Measurements from ENCODE around the gene PLAC9. TPM values are rescaled to one million over a fixed set of nuclear protein-coding genes. Genes with fewer than 3 reads are reported as not detected.

PLAC9 gene
- total RNA-seq, 3 donors from 2014 or later: not detected

DNA sequence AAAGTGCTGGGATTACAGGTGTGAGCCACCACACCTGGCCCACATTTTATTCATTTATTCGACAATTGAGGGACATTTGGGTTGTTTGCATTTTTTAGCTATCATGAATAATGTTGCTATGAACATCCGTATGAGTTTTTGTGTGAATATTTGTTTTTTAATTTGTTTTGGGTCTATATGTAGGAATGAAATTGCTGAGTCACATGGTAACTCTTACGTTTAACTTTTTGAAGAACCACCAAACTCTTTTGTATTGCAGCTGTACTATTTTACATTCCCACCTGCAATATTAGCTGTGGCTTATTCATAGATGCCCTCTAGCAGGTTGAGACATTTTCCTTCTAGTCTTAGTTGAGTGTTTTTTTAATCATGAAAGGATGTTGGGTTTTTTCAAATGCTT is 14.4 kb downstream of the PLAC9 start:
- Mint-ChIP-seq H3K36me3 (ENCODE audit: insufficient read depth) (peaks cover 18% of the 10 kb centered on the region), H3K9me3 (no peaks in the 10 kb centered on the region), H3K27me3 (ENCODE audit: low read depth) (no peaks in the 10 kb centered on the region), H3K4me3 (no peak overlapping the region), H3K4me1 (ENCODE audit: low read depth) (peaks cover 19% of the 10 kb centered on the region)
- no peak for DNase-seq
- ATAC-seq: no peak

DNA sequence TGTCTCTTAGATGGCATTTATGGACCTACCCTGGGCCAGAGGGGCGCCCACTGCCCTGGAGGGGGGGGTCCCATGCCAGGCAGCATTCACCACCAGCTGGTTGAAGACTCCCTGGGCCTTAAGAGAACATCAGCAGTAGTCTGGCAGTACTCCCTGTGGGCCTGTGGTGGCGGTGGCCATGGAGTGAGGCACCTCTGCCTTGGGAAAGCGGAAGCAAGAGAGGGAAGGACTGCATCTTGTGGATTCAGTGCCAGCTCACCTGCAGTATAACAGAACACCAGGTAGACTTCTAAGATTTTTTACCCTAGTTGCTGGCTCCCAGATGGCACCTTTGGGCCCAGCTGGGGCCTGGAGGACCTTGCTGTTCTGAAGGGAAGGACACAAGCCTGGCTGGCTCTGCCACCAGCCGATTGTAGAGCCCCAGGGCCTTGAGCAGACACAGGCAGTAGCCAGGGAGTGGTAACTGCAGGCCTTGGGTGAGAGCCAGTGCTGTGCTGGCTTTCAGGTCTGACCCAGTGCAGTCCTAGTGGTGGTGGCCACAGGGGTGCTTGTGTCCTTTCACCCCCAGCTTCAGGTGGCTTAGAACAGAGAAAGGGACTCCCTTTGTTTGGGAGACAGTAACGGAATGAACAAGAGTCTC is 15.8 kb downstream of the PLAC9 start:
- peaks cover 19% of the 10 kb centered on the region for H3K4me1 Mint-ChIP-seq (ENCODE audit: low read depth)
- H3K4me3 Mint-ChIP-seq: no peak overlapping the region
- H3K27me3 Mint-ChIP-seq (ENCODE audit: low read depth): no peaks in the 10 kb centered on the region
- no peak for DNase-seq
- peaks cover 30% of the 10 kb centered on the region for H3K36me3 Mint-ChIP-seq (ENCODE audit: insufficient read depth)
- H3K9me3 Mint-ChIP-seq: no peaks in the 10 kb centered on the region
- ATAC-seq: no peak

DNA sequence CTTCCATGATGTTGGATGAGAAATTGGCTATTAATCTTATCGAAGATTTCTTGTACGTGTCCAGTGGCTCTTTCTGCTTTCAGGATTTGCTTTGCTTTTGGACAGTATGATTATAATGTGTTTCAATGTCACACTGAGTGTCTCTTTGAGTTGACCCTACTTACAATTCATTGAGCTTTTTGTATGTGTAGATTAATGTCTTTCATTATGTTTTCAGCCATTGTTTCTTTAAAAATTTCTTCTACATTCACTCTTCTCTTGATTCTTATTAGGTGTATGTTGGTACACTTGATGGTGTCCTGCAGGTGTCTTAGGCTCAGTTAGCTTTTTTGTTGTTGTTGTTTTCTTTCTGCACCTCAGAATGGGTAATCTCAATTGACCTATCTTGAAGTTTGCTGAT is 16.6 kb downstream of the PLAC9 start:
- no peak for ATAC-seq
- Mint-ChIP-seq H3K9me3 (no peaks in the 10 kb centered on the region), H3K27me3 (ENCODE audit: low read depth) (no peaks in the 10 kb centered on the region), H3K4me1 (ENCODE audit: low read depth) (peaks cover 14% of the 10 kb centered on the region), H3K4me3 (no peak overlapping the region), H3K36me3 (ENCODE audit: insufficient read depth) (peaks cover 34% of the 10 kb centered on the region)
- no peak for DNase-seq

DNA sequence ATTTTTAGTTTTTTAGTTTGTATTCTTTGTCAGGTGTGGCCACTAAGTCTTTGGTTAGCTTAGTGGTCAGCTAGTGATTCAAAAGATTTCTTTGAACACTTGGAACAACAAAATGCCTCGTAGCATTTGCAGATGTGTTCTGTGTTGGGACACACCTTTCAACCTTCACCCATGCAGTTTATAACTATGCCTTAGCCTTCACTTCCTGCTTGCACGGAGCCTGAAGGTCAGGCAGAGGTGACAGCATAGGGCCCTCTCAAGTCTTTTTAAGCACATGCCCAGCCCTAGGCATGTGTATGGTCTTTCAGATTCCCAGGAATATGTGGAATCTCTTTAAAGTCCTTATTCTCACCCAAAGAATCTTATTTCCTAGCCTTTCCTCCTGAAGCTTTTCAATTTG is 17.6 kb downstream of the PLAC9 start:
- ATAC-seq: no peak
- no peak overlapping the region for H3K4me3 Mint-ChIP-seq
- H3K36me3 Mint-ChIP-seq (ENCODE audit: insufficient read depth): peaks cover 41% of the 10 kb centered on the region
- H3K27me3 Mint-ChIP-seq (ENCODE audit: low read depth): no peaks in the 10 kb centered on the region
- H3K9me3 Mint-ChIP-seq: no peaks in the 10 kb centered on the region
- no peak for DNase-seq
- H3K4me1 Mint-ChIP-seq (ENCODE audit: low read depth): peaks cover 6% of the 10 kb centered on the region

DNA sequence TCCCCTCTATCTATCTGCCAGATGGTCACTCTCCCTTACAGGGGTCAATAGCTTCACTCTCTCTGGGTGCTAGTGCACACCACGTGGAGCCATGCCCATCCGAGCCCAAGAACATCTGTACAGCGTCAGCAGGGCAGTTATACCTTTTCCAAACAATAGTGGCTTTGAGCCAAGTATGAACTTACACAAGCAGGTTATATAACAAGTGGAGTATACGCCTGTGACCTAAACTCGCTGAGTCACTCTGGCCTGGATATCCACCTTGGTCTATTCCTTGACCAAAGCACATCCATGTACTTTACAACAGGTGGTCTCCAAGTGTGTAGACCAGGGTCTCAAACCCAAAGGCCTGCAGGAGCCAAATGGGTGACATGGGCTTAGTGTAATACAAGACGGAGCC is 20.3 kb downstream of the PLAC9 start:
- no peak for ATAC-seq
- H3K27me3 Mint-ChIP-seq (ENCODE audit: low read depth): no peaks in the 10 kb centered on the region
- H3K4me1 Mint-ChIP-seq (ENCODE audit: low read depth): no peaks in the 10 kb centered on the region
- DNase-seq: no peak
- no peaks in the 10 kb centered on the region for H3K9me3 Mint-ChIP-seq
- H3K36me3 Mint-ChIP-seq (ENCODE audit: insufficient read depth): peaks cover 64% of the 10 kb centered on the region
- H3K4me3 Mint-ChIP-seq: no peak overlapping the region

DNA sequence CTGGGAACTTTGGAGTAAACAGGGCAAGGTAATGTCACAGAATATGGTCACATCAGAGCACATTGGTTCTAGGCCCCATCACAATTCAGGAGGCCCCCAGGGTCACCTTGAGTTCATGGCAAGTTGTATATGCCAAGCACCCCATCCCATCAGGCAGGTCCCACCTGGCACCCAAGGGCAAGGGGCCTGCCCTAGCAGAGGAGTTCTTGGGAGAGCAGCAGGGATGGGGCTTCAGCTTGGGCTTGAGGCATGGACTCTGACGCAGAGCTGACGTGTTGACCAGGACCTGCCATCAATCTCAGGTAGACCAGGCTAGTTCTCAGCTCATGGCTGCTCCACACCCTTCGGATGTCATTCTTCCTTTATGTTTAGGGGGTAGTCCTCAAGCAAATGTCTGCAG is 20.9 kb downstream of the PLAC9 start:
- Mint-ChIP-seq H3K4me3 (no peak overlapping the region), H3K4me1 (ENCODE audit: low read depth) (no peaks in the 10 kb centered on the region), H3K27me3 (ENCODE audit: low read depth) (no peaks in the 10 kb centered on the region), H3K36me3 (ENCODE audit: insufficient read depth) (peaks cover 69% of the 10 kb centered on the region), H3K9me3 (no peaks in the 10 kb centered on the region)
- ATAC-seq (no peak), DNase-seq (no peak)

DNA sequence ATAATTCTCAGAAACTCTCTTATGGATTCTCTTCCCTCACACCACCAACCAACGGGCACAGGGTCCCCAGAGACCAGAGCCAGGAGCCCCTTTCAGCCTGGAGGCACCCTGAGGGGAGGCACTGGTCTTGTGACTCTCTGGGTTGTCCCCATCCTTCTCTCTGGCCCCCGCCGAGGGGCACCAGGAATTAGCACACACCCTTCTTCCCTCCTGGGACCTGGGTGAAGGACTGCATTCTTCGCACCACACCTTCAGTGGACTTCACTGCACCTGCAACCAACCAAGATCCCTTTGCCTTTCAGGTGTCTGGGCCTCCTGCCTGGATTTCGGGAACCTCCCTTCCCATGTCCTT is 22.1 kb downstream of the PLAC9 start:
- Mint-ChIP-seq H3K4me3 (no peak overlapping the region), H3K4me1 (ENCODE audit: low read depth) (no peaks in the 10 kb centered on the region), H3K27me3 (ENCODE audit: low read depth) (no peaks in the 10 kb centered on the region), H3K9me3 (no peaks in the 10 kb centered on the region), H3K36me3 (ENCODE audit: insufficient read depth) (peaks cover 71% of the 10 kb centered on the region)
- no peak for DNase-seq
- no peak for ATAC-seq

DNA sequence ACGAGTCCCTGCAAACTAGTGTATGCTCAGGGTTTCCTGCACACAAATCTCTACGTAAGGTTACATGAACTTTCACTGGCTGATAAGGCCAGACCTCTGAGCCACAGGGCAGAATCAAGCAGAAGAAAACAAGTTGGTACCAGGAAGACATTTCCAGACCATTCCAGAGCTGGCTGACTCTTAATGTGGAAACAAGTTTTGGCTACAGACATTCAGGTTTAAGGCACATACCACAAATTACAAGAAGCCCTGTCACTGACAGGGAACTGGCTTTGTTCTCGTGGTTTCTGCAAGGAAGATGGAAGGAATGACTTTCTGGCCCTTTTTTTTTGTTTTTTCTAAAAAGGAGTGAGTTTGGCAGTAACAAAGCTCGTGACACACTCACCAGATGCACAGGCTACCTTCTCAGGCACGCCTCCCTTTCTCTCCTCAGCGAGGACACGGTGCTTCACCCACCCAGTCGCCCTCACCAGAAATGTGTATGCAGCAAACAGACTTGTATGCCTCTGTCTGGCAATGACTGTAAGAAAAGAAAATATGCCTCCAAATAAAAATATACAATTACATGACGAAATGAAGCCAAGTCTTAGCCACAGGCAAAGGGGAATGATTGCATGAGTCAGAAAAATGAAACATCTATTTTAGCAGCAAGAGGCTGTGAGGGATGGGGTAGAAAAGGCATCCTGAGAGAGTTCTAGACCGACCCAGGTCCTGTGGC is 22.6 kb downstream of the PLAC9 start:
- H3K36me3 Mint-ChIP-seq (ENCODE audit: insufficient read depth): peaks cover 75% of the 10 kb centered on the region
- no peaks in the 10 kb centered on the region for H3K4me1 Mint-ChIP-seq (ENCODE audit: low read depth)
- ATAC-seq: no peak
- no peaks in the 10 kb centered on the region for H3K27me3 Mint-ChIP-seq (ENCODE audit: low read depth)
- DNase-seq: no peak
- H3K9me3 Mint-ChIP-seq: no peaks in the 10 kb centered on the region
- H3K4me3 Mint-ChIP-seq: no peak overlapping the region

DNA sequence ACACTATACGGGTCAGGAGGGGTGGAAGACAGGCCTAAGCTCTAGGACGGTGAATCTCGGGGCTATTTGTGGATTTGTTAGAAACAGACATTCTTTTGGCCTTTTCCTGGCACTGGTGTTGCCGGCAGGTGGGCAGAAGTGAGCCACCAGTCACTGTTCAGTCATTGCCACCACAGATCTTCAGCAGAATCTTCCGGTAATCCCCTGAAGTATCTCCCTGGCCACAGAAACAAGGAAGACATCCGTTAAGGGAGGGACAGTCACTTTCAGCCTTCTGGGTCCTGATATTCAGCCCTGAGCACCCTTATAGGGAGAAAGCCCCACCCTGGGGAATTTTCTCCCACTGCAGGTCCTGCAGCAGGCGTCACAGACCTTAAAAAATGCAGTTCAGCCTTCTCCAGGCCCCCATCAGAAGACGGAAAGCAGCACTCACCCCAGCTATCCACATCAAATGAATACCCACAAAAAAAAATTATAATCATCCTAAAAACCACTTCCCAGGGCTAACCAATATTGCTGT is 23.2 kb downstream of the PLAC9 start:
- Mint-ChIP-seq H3K36me3 (ENCODE audit: insufficient read depth) (peaks cover 75% of the 10 kb centered on the region), H3K9me3 (no peaks in the 10 kb centered on the region), H3K4me1 (ENCODE audit: low read depth) (no peaks in the 10 kb centered on the region), H3K4me3 (no peak overlapping the region), H3K27me3 (ENCODE audit: low read depth) (no peaks in the 10 kb centered on the region)
- DNase-seq: no peak
- no peak for ATAC-seq

DNA sequence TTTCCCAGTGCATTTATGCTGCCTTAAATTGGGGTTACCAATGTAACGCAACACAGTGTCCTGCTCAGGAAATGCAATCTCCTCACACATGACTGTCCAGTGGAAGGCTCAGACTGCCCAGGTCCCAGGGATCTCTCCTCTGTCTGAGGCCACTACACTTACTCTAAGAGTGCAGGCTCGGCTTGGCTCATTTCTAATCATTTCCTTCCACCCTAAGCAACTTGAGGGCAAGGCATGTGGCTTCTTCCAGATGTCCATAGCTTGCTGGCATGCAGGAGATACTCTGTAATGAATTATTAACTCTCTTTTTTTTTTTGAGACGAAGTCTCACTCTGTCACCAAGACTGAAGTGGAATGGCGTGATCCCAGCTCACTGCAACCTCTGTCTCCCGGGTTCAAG is 23.7 kb downstream of the PLAC9 start:
- H3K9me3 Mint-ChIP-seq: no peaks in the 10 kb centered on the region
- no peaks in the 10 kb centered on the region for H3K4me1 Mint-ChIP-seq (ENCODE audit: low read depth)
- no peak overlapping the region for H3K4me3 Mint-ChIP-seq
- H3K27me3 Mint-ChIP-seq (ENCODE audit: low read depth): no peaks in the 10 kb centered on the region
- ATAC-seq (no peak), DNase-seq (no peak)
- peaks cover 76% of the 10 kb centered on the region for H3K36me3 Mint-ChIP-seq (ENCODE audit: insufficient read depth)

DNA sequence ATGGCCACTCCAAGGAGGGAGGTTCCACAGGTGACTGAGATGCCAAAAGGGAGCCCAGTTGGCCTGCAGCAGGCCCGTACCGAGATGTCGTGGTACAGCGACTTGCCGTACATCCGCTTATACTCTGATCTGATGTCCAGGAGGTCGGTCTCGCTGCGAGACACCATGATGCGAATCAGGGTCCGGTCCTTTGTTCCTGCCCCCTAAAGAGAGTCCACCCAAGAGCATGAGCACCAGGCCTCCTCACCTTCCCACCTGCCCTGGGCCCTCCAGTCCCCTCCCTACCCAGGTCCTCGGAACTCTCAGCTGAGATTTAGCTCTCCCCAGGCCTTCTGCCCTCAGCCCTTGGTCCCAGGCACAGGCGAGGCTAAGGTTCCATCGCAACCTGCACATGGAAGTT is 25.0 kb downstream of the PLAC9 start:
- Mint-ChIP-seq H3K36me3 (ENCODE audit: insufficient read depth) (peaks cover 79% of the 10 kb centered on the region), H3K9me3 (no peaks in the 10 kb centered on the region), H3K27me3 (ENCODE audit: low read depth) (no peaks in the 10 kb centered on the region), H3K4me1 (ENCODE audit: low read depth) (no peaks in the 10 kb centered on the region), H3K4me3 (no peak overlapping the region)
- no peak for DNase-seq
- ATAC-seq: no peak

DNA sequence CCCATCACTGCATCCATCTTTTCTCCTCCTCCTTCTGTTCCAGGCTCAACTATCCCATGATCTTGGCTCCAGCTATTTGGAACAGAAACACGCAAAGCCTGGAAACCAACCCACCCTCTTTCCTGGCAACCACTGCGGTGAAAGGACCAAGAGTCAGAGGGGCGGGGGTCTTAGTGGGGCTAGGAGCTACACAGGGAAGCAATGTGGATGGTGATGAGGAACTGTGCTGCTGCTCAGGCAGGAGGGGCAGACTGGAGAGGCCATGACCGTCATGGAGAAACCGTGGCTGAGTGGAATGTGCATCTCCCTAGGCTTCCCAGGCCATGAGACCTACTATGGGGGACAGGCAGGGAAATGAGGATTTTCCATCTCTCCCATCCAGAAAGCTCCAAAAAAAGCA is 25.6 kb downstream of the PLAC9 start:
- ATAC-seq (no peak), DNase-seq (no peak)
- no peaks in the 10 kb centered on the region for H3K9me3 Mint-ChIP-seq
- peaks cover 73% of the 10 kb centered on the region for H3K36me3 Mint-ChIP-seq (ENCODE audit: insufficient read depth)
- H3K27me3 Mint-ChIP-seq (ENCODE audit: low read depth): no peaks in the 10 kb centered on the region
- H3K4me1 Mint-ChIP-seq (ENCODE audit: low read depth): no peaks in the 10 kb centered on the region
- no peak overlapping the region for H3K4me3 Mint-ChIP-seq

DNA sequence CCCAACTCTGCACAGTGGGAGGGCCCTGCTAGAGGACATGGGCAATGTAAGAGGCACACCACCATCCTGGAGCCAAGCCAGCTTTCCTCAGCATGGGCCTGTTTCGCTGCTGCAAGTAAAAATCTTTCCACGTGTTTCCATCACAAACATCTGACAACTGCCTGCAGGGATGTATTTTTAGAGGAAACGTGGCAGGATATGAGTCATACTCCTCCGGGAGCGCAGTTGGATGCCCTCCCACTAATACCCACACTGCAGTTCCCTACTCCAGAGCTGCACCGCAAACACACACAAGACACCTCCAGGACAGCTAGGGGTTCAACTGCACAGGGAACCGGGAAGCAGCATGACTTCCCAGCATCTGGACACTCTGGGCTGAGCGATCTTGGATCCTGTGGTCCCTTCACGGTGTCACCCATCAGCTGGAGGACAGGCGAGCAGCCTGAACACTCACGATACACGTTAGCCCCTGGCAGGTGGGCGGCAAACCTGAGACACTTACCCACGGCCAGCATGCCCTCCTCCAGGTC is 26.1 kb downstream of the PLAC9 start:
- no peak for DNase-seq
- Mint-ChIP-seq H3K9me3 (no peaks in the 10 kb centered on the region), H3K27me3 (ENCODE audit: low read depth) (no peaks in the 10 kb centered on the region), H3K36me3 (ENCODE audit: insufficient read depth) (peaks cover 70% of the 10 kb centered on the region), H3K4me3 (no peak overlapping the region), H3K4me1 (ENCODE audit: low read depth) (no peaks in the 10 kb centered on the region)
- ATAC-seq: no peak

DNA sequence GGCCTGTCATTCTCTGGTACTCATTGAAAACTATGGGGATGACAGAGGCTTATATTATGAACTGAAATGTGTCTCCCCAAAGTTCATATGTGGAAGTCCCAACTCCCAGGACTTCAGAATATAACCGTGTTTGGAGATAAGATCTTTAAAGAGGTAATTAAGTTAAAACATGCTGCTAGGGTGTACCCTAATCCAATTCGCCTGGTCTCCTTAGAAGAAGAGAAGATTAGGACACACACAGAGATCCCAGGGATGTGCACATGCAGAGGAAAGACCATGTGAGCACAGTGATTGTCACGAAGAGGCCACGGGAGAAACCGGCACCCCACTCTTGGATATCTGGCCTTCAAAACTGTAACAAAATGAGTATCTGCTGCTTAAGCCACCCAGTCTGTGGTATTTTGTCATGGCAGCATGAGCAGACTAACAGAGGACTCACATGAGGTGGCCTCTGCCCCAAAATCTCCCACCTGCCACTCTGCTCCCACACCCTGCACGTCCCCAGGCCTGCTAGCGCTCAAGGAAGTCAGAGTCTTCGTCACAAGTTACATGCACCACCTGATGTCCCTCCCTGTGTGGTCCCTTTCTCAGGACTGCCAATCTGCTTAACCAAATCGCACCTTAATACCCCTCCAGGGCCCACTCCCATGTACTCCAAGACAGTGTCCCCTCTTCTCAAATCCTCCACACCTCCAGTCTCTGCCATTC is 26.8 kb downstream of the PLAC9 start:
- DNase-seq (no peak), ATAC-seq (no peak)
- Mint-ChIP-seq H3K36me3 (ENCODE audit: insufficient read depth) (peaks cover 74% of the 10 kb centered on the region), H3K4me3 (no peak overlapping the region), H3K9me3 (no peaks in the 10 kb centered on the region), H3K4me1 (ENCODE audit: low read depth) (no peaks in the 10 kb centered on the region), H3K27me3 (ENCODE audit: low read depth) (no peaks in the 10 kb centered on the region)
